ENCODE measurements around the gene KMT2B.

The KMT2B gene

GRCh38 chr19:35753634-35754369 is 36.0 kb downstream of the KMT2B start:
- no peak for DNase-seq (ENCODE audit: low spot score)
- in situ Hi-C loops (cut with MboI; ENCODE audit: low pct_unique_long_range_greater_than_20kb, low sequenced_read_pairs, unreplicated experiment), result no loop called here
- TF ChIP-seq, protein P1, sequence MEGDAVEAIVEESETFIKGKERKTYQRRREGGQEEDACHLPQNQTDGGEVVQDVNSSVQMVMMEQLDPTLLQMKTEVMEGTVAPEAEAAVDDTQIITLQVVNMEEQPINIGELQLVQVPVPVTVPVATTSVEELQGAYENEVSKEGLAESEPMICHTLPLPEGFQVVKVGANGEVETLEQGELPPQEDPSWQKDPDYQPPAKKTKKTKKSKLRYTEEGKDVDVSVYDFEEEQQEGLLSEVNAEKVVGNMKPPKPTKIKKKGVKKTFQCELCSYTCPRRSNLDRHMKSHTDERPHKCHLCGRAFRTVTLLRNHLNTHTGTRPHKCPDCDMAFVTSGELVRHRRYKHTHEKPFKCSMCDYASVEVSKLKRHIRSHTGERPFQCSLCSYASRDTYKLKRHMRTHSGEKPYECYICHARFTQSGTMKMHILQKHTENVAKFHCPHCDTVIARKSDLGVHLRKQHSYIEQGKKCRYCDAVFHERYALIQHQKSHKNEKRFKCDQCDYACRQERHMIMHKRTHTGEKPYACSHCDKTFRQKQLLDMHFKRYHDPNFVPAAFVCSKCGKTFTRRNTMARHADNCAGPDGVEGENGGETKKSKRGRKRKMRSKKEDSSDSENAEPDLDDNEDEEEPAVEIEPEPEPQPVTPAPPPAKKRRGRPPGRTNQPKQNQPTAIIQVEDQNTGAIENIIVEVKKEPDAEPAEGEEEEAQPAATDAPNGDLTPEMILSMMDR (IDR thresholded peaks at IDR 0.05; ENCODE audit: extremely low read depth, insufficient read depth, missing control alignments), result no peak

DNA sequence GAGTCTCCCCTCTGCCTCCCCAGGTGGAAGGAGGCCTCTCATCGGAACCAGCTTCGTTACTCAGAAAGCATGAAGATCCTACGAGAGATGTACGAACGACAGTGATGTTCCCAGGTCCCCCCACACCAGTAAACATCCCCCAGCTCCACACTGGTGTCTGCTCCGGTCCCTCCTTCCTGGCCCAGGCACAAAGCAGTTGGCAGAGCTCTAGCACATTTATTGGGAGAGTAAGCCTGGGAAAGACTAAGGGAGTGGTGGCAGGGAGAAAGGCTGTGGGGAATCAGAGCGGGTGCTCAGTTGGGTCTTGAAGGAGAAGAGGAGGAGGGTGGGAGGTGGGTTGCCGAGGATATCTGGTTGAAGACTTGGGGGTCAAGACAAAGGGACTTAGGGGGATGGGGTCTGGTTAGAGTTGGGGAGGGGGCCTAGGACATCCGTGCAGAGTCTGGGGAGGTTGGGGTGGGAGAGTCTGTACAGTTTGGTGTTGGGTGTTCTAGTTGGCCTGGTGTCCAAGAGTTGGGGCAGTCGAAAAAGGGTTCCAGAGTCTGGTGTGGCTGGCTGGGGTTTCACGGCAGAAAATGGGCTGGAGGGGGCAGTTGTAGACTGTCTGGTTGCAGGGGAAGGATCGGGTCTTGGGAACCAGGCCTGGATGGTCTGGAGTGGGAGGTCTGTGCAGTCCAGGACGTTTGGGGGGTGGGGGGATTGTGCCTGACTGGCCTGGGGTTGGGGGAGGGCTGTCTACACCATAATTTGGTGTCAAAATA is 36.7 kb downstream of the KMT2B start:
- in situ Hi-C loops (cut with MboI; ENCODE audit: low pct_unique_long_range_greater_than_20kb, low sequenced_read_pairs, unreplicated experiment), result no loop called here
- no peak for DNase-seq (ENCODE audit: low spot score)
- TF ChIP-seq, protein P1 (IDR thresholded peaks at IDR 0.05; ENCODE audit: extremely low read depth, insufficient read depth, missing control alignments), result no peak

DNA sequence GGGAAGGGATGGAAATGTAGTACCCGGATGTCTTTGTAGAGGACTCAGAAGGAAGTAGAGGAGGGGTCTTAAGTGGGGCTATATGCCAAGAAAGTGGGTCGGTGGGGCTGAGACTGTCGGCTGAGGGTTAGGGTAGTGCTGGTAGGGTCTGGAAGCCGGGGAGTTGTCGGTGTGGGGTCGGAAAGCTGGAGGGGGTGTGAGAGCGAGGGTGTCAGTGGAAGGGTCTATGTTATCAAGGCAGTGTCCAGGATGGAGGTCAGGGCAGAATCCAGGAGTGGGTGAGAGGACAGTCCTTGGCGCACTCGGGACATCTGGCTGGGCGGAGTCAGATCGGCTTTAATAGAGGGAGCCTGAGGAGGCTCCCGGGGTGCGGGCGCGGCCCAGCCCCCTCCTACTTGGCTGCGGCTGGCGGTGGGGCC is 37.3 kb downstream of the KMT2B start:
- in situ Hi-C loops (cut with MboI; ENCODE audit: low pct_unique_long_range_greater_than_20kb, low sequenced_read_pairs, unreplicated experiment), result no loop called here
- no peak for DNase-seq (ENCODE audit: low spot score)
- TF ChIP-seq, protein P1 (IDR thresholded peaks at IDR 0.05; ENCODE audit: extremely low read depth, insufficient read depth, missing control alignments), result no peak

GRCh38 chr19:35755550-35756376 is 38.0 kb downstream of the KMT2B start:
- DNase-seq (ENCODE audit: low spot score), result no peak
- in situ Hi-C loops (cut with MboI; ENCODE audit: low pct_unique_long_range_greater_than_20kb, low sequenced_read_pairs, unreplicated experiment), result no loop called here
- TF ChIP-seq, protein P1 (IDR thresholded peaks at IDR 0.05; ENCODE audit: extremely low read depth, insufficient read depth, missing control alignments), result no peak

DNA sequence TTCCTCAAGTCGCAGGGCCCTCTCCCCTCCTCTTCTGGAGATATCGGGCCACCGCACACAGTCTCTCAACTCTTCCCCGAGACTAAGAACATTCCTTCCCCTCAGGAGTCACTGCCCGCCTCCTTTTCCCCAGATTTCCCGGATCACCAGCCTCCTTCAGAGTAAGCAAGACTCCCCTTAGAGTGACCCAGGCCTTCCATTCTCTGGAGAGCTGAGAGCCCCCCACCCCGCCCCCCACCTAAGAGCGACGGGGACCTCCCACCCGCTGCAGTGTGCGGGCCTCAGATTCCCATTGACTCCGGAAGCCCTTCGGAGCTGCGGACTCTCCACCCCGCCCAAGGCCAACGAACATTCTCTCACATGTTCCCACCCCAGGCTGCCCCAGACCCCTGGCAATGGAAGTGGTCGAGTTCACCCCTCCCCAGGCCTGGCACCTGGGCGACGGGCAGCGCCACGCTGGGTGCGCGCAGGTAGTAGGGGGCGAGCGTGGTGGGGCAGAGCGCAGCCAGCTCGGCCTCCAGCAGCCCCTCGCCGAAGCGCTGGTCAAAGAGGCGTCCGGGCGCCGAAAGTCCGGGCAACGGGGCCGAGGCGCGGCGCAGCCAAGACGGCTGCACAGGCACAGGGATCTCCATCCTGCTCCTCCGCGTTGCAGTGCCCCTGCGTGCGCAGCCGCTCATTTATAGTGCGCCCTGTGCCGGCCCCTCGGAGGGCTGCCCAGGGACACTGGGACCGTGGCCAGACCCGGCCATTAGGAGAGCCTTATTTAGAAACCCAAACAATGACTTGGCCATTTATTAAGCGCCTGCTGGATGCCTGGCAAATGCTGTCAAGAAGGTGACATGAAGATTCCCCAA is 38.8 kb downstream of the KMT2B start, which contains the start of gene HSPB6:
HSPB6 (minus strand) TSS at position 653 of the 854 bp plus-strand sequence; CDS start at position 632, 21 bp downstream.
- DNase-seq (ENCODE audit: low spot score), result no peak
- TF ChIP-seq, protein P1 (IDR thresholded peaks at IDR 0.05; ENCODE audit: extremely low read depth, insufficient read depth, missing control alignments), result no peak

More for the DNA sequence above, 38.8 kb downstream of the KMT2B start, which contains the start of gene HSPB6:
- in situ Hi-C loops (cut with MboI; ENCODE audit: low pct_unique_long_range_greater_than_20kb, low sequenced_read_pairs, unreplicated experiment), result no loop called here
